Stomach smooth muscle (tissue), 2 donors: ENCODE results near the gene LEFTY1.

Experiments
- H3K27ac ChIP-seq: one replicate; pipeline ENCODE4 v1.7.0; 2013; ENCODE audit warnings: mild to moderate bottlenecking, low read length, inconsistent platforms
- H3K27me3 ChIP-seq, 2 donors: one replicate each; pipeline ENCODE4 v1.7.0; 2013; ENCODE audit warnings: low read length in 2 of 2; ENCODE audit not compliant: insufficient read depth in 2 of 2, control insufficient read depth in 1 of 2
- H3K36me3 ChIP-seq, 2 donors: one replicate each; pipeline ENCODE4 v1.7.0; 2013; ENCODE audit warnings: low read length in 2 of 2; ENCODE audit not compliant: control insufficient read depth in 2 of 2, insufficient read depth in 2 of 2
- H3K4me1 ChIP-seq: one replicate; pipeline ENCODE4 v1.7.0; 2013; ENCODE audit warnings: low read length; ENCODE audit not compliant: control insufficient read depth, insufficient read depth
- H3K4me3 ChIP-seq, 2 donors: one replicate each; pipeline ENCODE4 v1.7.0; 2013; ENCODE audit warnings: low read length in 2 of 2
- H3K9ac ChIP-seq, 2 donors: one replicate each; pipeline ENCODE4 v1.7.0; 2013; ENCODE audit warnings: low read length in 2 of 2, mild to moderate bottlenecking in 1 of 2
- H3K9me3 ChIP-seq, 2 donors: one replicate each; pipeline ENCODE4 v1.7.0; 2013; ENCODE audit warnings: low read length in 2 of 2; ENCODE audit not compliant: control insufficient read depth in 2 of 2
- donor health status: healthy.
- donor health status: Pancreatic carcinoma.

Gene LEFTY1

DNA sequence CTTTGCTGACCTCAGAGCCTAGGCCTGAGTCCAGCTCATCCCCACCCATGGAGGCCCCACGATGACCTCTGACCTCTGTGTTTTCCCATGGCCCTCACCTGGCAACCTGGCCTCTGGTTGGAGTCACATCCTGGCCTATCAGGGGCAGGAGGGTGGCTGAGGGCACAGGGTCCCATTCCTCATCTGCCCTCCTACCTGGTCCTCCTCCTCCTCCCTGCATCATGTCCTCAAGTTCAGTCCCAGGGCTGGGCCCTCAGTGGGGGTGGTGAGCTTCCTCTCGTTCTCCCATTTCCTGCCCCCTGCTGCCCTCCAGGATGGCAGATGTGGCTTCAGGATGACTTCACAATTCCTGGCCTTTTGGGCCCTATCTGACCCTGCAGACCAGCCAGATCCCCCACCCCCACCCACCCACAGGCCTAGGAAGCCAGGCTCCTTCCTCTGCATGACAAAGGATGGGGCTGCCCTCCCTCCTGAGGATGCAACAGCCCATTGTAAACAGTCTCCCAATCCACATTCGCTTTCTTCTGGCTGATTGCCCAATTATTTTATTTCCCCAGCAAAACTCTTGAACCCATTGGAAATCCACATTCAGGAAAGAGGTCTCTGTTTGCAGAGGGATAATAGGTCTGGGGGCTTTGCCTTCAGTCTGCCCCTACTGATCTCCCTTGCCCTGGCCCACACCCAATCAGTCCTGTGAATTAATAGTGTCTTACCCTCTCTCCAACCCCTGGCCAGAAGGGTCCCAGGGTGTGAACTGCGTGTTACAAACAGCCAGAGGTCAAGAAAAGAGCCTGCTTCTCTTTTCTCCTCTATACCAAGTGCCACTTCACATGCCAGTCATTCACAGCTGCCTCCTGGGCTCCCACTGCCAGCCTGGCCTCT, 10.3 kb upstream of the LEFTY1 start:
- peaks cover 4% of the 10 kb centered on the region for H3K4me1 ChIP-seq
- H3K27me3 ChIP-seq = no peaks in the 10 kb centered on the region
- H3K4me3 ChIP-seq = no peak overlapping the region
- H3K9ac ChIP-seq = no peak overlapping the region
- no peak overlapping the region for H3K27ac ChIP-seq
- H3K36me3 ChIP-seq = no peaks in the 10 kb centered on the region
- no peaks in the 10 kb centered on the region for H3K9me3 ChIP-seq

DNA sequence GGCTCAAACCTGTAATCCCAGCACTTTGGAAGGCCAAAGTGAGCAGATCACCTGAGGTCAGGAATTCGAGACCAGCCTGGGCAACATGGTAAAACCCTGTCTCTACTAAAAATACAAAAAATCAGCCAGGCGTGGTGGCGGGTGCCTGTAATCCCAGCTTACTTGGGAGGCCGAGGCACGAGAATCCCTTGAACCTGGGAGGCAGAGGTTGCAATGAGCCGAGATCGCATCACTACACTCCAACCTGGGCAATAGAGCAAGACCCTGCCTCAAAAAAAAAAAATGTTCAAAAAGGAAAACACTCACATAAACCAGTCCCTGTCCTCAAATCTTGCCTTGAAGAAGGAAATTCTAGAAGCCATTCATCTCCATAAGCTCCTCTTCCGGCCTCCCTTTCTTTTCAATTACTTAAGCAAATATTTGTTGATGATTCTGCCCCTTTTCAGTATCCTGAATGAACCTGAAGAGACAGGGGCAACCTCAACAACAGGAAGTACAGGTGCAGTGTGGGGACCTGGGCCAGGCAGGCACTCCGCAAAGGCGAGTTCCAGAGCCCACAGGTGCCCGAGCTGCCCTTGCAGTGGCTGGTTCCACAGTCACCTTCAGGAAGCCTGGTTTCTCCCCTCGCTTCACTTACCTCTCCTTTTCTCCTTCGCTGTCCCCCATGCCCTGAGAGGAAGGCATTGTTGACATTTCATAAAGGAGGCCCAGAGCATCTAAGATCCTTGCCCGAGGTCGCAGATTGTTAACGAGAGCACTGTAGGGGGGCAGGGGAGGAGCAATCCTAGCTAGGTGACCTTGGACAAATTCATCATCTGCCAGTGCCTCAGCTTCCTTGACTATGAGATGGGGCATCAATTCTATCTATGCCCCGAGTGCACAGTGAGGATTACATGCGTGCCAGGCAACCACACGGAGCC, 8.9 kb upstream of the LEFTY1 start:
- no peak overlapping the region for H3K9ac ChIP-seq
- H3K4me3 ChIP-seq = no peak overlapping the region
- no peaks in the 10 kb centered on the region for H3K36me3 ChIP-seq
- no peak overlapping the region for H3K27ac ChIP-seq
- H3K27me3 ChIP-seq = no peaks in the 10 kb centered on the region
- peaks cover 4% of the 10 kb centered on the region for H3K4me1 ChIP-seq
- H3K9me3 ChIP-seq = no peaks in the 10 kb centered on the region

DNA sequence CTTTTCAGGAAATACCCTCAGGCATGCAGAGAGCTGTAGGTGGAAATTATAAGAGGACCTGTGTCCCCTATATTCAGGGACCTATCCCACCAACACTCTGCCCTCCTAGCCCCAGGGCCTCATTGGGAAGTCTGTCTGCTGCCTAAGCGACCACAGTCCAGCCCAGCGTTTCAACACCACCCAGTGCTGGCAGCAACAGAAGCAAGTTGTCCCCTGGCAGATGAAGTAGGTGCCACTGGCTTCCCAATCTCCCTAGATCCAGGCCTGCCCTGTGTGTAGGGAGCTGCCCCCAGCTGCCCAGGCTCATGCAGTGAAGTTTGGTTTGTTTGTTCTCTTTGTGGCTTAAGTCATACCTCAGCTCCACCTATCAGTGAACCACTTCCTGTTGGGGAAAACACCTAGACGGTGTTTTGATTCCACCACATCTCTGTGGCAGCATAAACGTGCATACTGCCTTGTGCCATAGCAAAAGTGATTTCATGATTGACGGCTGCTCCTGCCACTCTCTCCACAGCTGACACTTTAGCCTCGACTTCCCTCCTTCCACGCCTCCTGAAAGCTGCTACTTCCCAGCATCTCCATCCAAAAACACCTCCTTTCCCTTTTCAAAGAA, 8.1 kb upstream of the LEFTY1 start:
- H3K9ac ChIP-seq = peak overlapping the region in 1 of 2 donors; percentile 13
- peaks cover 4% of the 10 kb centered on the region for H3K4me1 ChIP-seq
- no peak overlapping the region for H3K4me3 ChIP-seq
- H3K9me3 ChIP-seq = no peaks in the 10 kb centered on the region
- H3K27me3 ChIP-seq = no peaks in the 10 kb centered on the region
- H3K27ac ChIP-seq = no peak overlapping the region
- H3K36me3 ChIP-seq = no peaks in the 10 kb centered on the region

DNA sequence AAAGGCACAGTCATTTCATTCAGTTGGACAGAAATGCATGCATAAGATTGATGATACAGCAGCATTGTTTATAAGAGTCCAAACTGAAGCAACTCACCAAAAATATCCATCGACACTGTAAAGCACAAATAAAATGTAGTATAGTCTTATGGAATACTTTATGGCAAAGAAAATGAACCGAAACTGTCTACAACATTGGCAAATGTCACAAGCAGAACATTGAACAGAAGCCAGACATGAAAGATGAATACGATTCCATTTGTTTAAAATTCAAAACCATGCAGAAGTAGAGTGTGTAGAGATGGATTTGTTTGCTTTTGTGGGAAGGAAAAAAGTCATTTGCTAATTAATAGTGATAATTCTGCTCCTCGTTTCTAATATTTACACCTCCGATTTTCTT, 7.5 kb upstream of the LEFTY1 start:
- Histone ChIP-seq H3K36me3 (no peaks in the 10 kb centered on the region), H3K9me3 (no peaks in the 10 kb centered on the region), H3K4me1 (peaks cover 4% of the 10 kb centered on the region), H3K9ac (no peak overlapping the region), H3K27ac (no peak overlapping the region), H3K4me3 (no peak overlapping the region), H3K27me3 (no peaks in the 10 kb centered on the region)

DNA sequence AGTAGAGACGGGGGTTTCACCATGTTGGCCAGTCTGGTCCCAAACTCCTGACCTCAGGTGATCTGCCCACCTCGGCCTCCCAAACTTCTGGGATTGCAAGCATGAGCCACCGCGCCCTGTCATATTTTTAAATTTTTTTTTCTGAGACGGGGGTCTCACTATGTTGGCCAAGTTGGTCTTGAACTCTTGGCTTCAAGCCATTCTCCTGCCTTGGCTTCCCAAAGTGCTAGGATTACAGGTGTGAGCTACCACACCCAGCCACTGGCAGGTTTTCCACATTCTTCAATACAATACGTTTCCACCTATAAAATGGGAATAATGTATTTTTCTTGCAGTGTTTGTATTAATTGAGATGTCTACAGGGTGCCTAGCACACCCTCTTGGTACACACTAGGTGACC, 3.4 kb upstream of the LEFTY1 start:
- no peak overlapping the region for H3K9ac ChIP-seq
- H3K9me3 ChIP-seq = no peaks in the 10 kb centered on the region
- H3K4me3 ChIP-seq = no peak overlapping the region
- no peak overlapping the region for H3K27ac ChIP-seq
- no peaks in the 10 kb centered on the region for H3K36me3 ChIP-seq
- H3K4me1 ChIP-seq = peaks cover 4% of the 10 kb centered on the region
- no peaks in the 10 kb centered on the region for H3K27me3 ChIP-seq

DNA sequence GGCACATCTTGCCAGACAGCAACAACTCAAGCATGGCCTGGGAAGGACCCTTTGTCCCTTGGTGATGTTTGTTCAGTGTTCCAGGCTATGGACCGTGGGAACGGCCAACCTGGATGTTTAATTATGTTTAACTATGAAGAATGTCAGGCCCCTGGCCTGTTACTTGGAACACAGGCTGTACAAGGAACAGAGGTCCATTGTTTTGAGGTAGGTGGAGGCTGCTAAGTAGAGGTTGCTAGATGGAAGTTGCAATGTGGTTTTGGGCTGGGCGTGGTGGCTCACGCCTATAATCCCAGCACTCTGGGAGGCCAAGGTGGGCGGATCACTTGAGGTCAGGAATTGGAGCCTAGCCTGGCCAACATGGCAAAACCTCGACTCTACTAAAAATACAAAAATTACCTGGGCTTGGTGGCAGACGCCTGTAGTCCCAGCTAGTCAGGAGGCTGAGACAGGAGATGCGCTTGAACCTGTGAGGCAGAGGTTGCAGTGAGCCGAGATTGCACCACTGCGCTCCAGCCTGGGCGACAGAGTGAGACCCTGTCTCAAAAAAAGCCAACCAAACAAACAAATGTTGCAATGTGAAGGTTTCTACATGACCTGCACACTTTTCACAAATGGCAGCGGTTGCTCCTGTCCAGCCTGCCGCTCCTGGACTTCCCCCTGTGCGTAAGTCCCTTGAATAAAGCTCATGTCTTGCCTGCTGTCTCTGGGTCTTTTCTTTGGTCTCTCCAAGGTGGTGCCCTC, 2.5 kb upstream of the LEFTY1 start:
- Histone ChIP-seq H3K27ac (no peak overlapping the region), H3K27me3 (no peaks in the 10 kb centered on the region), H3K9me3 (no peaks in the 10 kb centered on the region), H3K36me3 (no peaks in the 10 kb centered on the region), H3K9ac (no peak overlapping the region), H3K4me3 (no peak overlapping the region), H3K4me1 (no peaks in the 10 kb centered on the region)

DNA sequence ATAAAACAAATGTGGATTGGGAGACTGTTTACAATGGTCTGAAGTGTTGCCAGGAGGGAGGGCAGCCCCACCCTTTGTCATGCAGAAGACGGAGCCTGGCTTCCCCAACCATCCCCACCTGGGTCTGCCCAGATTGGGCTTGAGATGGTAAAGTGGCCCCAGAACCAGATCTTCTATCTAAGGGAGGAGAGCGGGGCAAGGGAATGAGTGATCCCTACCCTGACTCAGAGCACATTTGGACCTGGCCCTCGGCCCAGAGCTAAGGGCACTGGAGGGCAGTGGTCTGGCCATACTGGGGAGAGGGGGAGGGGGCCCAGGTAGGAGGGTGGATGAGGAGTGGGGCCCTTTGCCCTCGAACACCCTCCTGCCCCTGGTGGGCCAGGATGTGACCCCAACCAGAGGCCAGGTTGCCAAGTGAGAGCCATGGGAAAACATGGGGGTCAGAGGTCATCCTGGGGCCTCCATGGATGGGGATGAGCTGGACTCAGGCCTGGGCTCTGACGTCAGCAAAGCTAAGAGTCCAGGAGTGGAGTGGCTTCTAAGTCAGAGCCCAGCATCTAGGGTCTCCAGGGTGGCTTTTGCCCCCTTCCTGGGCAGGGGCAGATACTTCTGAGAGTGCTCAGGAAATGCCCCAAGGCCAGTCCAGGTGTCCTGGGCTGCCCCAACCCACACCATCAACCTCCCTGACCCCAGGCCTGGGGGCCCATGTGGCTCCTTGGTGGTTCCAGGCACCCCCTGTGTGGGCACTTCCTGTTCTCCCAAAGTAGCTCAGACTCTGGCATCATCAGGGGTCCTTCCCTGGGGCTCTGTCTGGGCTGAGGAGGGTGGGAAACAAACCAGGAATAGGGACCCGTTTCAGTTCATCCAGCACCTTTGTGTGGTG, 1.6 kb upstream of the LEFTY1 start:
- Histone ChIP-seq H3K9ac (no peak overlapping the region), H3K4me3 (no peak overlapping the region), H3K27ac (no peak overlapping the region), H3K36me3 (no peaks in the 10 kb centered on the region), H3K4me1 (no peaks in the 10 kb centered on the region), H3K27me3 (no peaks in the 10 kb centered on the region), H3K9me3 (no peaks in the 10 kb centered on the region)

DNA sequence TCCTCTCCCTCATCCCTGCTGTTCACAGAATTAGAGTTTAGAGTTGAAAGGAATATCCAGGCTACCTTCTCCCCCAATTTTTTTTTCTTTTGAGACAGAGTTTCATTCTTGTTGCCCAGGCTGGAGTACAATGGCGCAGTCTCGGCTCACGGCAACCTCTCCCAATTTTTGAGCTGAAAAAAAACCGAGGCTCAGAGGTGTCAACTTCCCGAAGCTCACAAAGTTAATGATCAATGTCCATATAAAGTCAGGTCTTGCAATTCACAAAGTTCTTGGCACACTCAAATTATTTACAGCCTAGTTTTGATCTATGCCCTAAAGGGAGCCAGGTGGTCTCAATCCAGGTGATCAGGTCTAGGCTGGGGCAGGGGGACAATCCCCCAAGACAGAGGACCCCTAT, 797 bp upstream of the LEFTY1 start:
- Histone ChIP-seq H3K4me3 (no peak overlapping the region), H3K4me1 (no peaks in the 10 kb centered on the region), H3K36me3 (no peaks in the 10 kb centered on the region), H3K27ac (no peak overlapping the region), H3K27me3 (no peaks in the 10 kb centered on the region), H3K9ac (no peak overlapping the region), H3K9me3 (no peaks in the 10 kb centered on the region)

DNA sequence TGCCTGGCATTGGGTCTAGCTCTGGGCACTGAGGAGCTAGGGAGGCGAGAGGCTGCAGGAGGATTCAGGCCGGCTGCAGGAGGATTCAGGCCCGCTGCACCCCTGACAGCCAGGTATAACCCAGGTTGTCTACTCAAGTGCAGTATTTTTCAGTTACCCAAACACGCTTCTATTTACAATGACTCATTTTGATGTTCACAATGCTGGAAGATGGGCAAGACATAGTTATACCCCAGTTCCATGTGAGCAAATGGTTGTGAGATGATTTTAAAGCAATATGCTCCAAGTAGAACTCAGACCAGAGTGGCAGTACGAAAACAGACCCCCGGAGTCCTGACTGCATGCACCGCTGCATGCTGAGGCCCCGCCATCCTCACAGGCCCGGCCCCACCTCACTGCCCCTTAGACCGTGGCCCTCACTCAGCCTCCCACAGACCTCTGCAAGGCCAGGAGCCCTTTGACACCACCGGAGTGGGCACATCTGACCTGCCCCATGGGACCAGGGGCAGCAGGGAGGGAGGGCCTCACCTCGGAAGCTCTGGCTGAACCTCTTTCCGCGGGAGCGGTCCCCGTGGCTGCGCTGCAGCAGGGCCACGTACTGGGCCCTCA, 553 bp downstream of the LEFTY1 start:
- no peaks in the 10 kb centered on the region for H3K36me3 ChIP-seq
- no peak overlapping the region for H3K27ac ChIP-seq
- no peak overlapping the region for H3K9ac ChIP-seq
- no peaks in the 10 kb centered on the region for H3K9me3 ChIP-seq
- H3K4me1 ChIP-seq = no peaks in the 10 kb centered on the region
- H3K4me3 ChIP-seq = no peak overlapping the region
- no peaks in the 10 kb centered on the region for H3K27me3 ChIP-seq
